Fibroblast of skin of back (primary cell): Measurements from ENCODE around the gene RUBCN.
A peak's percentile ranks its signal among the peaks of the same experiment; 100 is the strongest.
"Not testable (repeated sequence)": the region's sequence is repeated elsewhere in the genome, so short reads cannot be mapped to it uniquely, and the experiment has no call there.

Experiments
- DNase-seq: peaks from one replicate; pipeline ENCODE4 v3.0.0-alpha.2; 2013

Gene RUBCN

DNA sequence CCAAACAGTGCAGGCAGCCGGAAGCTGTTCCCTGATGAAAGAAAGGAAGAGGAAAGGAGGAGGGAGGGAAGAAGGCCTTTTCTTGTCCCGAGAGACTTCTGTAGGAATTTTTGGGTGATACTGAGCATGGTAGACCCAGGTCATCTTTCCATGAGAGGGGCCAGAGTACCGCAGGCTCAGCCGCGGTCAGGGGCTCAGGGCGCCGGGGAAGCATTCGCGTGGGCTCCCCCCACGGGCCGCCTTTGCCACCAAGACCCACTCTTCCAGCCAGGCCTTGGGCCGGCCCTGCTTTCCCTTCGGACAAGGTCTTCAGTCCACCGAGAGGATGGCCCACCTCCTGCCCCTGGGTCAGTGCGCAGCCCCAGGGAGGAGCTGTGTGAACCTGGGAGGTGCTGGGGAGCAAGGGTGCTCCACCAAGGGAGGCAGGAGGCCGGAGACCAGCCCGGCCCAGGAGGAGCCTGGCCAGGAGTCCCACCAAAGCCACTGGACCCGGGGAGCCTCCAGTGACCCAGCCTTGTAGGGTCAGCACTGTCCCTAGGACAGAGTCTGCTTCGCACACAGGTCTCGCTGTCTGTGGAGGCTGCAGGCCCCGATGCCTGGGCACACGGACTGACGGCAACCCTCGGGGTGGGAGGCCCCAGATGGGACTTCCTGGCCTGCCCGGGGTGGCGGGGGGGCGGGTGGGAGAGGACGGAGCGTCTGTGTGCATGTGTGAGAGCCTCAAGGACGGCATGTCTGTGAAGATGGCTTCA, 79.0 kb downstream of the RUBCN start:
- not testable (repeated sequence) for DNase-seq

DNA sequence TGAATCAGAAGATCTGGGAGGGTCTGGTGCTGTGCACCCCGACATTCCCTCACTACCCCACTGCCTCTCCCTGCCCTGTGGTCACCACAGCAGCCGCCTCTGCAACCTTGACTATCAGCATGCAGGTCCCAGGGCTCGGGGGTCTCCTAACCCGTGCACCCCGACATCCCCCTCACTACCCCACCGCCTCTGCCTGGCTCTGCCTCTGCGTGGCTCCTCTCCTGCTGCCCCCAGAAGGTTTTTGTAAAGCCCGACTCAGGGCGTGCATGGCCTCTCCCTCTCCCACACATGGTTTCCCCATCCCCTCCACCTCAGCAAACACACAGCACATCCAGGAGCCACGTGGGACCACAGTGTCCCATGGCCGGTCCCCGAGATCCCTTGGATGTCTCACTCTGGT, 79.7 kb downstream of the RUBCN start:
- not testable (repeated sequence) for DNase-seq

DNA sequence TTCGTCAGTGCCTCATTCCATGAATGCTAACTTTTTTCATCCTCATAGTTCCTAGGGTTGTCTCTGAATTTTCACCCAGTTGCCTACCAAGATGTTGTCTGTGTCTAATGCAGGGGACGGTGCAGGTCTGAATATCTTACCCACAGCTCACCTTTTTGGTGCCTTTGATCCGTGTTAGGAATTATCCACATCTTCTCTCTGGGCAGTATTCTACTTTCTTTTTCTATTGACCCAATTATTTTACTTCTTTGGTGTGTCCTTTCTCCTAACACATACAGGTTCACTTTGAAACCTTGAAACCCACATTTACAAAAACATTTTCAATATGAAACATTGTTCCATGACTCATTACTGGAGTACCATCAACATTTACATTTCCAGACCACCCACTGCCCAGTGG, 80.6 kb downstream of the RUBCN start:
- not testable (repeated sequence) for DNase-seq

DNA sequence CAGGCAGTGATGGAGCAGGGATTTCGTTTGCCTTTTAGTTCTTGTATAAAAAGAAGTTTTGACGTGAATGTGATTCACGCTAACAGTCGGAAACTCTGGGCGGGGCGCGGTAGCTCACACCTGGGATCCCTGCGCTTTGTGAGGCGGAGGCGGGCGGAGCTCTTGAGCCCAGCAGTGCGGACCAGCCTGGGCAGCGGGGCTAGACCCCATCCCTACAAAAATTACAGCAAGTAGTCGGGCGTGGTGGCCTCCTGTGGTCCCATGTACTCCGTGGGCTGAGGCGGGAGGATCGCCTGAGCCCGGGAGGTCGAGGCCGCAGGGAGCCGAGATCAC, 81.7 kb downstream of the RUBCN start:
- not testable (repeated sequence) for DNase-seq

DNA sequence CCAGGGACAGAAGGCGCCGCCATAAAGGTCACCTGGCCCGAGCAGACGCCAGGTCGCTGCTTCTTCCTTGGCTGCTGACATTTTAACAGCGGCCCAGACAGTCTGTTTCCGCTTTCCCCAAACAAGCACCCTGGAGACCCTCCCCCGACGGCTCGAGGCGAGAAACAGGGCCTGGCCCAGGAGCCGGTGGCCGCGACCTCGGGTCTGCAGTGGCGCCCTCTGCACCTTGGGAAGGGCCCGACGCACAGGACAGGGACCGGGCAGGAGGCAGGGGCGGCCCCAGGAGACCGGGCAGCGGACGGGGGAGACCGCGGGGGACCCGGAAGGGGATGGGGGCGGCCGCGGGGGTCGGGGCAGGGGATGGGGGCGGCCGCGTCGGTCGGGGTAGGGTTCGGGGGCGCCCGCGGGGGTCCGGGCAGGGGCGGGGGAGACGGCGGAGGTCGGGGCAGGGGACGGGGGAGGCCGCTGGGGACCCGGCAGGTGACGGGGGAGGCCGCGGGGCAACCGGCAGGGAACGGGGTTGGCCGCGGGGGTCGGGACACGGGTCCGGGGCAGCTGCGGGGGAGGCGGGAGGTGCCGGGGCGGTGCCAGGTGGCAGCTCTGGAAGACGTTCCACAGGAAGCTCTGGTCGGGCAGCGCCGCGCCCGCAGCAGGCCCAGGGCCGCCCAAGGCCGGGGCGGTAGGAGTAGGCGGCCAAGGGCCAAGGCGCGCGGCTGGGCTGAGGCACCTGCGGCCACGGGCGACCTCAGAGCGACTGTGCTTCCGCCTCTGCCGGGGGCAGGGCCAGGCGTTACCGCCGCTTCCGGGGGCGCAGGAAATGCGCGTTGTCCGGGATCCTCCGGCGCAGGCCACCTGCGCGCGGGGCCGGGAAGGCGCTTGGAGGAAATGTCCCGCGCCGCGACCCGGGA, 82.4 kb downstream of the RUBCN start:
- DNase-seq = not testable (repeated sequence)

DNA sequence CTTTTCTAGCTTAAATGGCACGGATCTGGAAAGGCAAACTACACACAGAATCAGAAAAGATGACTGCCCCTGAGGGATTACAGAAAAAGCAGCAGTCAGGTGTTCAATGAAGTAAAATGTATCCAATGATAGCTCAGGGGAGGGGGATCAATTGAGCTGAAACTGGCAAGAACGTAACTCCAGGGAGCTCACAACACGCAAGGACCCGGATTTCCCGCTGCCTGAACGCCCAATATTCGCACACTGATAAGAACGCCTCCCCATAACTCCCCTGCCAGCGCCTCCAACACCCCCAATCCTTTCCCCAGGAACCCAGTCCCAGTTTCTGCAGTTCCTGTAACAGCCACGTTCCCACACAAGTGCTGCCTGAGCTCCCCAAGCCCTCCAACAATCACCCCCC, 83.8 kb downstream of the RUBCN start:
- not testable (repeated sequence) for DNase-seq

DNA sequence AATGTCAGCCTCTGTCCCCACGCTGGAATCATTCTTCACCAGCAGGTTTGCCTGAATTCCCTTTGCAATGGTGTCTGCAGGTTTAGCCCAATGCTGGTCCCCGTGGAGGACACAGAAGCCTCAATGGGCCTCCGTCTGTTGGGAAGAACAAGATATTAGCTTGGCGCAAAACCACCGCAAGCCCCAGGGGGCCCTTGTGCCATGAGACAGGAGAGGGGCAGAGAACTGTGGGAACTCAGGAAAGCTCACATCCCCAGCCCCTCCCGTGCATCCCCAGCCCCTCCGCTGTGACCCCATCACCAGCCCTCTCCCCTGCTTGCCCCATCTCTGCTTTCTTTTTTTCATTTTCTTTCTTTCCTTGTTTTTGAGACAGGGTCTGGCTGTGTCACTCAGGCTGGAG, 89.1 kb downstream of the RUBCN start:
- DNase-seq = not testable (repeated sequence)

DNA sequence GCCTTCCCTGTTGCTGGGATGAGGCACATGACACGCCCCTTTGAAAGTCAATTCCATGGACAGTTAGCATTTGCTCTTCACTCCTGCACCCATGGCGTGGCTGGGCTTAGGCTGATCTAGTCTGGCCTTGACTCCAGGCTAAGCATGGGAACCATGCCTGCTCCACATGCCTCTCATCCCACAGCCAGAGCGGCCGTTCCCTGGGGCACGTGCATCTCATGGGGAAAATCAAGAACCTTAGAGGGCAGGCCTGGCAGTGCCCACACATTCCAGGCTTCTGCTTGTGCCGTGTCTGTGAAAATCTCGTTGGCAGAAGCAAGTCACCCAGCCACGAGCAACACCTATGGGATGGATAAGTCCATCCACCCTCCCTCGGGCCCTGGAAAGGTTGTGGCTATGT, 89.5 kb downstream of the RUBCN start:
- not testable (repeated sequence) for DNase-seq

DNA sequence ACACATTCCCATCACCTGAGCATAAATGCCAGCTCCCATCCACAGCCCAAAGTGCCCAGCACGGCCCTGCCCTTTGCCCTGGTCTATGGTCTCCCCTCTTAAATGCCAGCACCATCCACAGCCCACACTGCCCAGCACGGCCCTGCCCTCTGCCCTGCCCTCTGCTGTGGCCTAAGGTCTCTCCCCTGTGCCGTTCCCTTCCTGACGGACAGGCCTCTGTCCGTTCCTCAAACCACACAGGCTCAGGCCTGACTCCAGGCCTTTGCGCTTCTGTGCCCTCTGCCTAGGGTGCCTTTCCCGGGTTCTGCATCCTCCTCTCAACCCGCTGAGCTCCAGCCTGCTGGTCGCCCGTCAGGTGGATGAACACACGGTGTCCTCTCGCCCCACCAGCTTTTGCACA, 90.4 kb downstream of the RUBCN start:
- not testable (repeated sequence) for DNase-seq

DNA sequence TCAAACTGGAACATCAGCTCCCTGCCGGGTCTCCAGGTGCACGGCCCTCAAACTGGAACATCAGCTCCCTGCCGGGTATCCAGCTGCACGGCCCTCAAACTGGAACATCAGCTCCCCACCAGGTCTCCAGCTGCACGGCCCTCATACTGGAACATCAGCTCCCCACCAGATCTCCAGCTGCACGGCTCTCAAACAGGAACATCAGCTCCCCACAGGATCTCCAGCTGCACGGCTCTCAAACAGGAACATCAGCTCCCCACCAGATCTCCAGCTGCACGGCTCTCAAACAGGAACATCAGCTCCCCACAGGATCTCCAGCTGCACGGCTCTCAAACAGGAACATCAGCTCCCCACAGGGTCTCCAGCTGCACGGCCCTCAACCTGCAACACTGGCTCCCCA, 99.1 kb downstream of the RUBCN start:
- not testable (repeated sequence) for DNase-seq

DNA sequence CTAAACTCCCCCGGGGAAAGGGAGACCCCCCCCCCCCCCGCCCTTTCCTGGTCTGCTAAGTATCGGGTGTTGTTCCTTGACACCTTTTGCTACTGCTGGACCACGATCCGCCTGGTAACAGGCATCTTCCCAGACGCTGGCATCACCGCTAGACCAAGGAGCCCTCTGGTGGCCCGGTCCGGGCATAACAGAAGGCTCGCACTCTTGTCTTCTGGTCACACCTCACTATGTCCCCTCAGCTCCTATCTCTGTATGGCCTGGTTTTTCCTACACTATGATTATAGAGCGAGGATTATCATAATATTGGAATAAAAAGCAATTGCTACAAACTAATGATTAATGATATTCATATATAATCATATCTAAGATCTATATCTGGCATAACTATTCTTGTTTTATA, 104.7 kb downstream of the RUBCN start:
- peak; percentile 1 for DNase-seq

DNA sequence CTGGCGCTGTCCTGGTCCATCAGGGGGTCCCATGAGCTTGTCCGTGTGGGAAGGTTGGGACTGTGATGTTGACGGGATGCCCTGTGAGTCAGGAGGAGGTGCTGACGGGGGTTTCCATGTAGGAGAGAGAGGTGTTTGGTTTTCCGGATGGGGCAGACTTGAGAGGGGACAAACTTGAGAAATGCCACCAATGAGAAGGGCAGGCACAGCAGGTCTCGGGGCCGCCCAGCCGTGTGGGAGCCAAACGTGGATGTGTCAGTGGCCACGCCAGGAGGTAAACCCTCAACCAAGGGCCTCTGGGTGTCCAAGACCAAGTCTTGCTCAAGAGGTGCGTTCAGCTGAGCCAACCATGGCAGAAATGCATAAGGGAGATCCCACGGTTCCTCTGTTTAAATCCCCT, 105.9 kb downstream of the RUBCN start:
- DNase-seq = not testable (repeated sequence)

DNA sequence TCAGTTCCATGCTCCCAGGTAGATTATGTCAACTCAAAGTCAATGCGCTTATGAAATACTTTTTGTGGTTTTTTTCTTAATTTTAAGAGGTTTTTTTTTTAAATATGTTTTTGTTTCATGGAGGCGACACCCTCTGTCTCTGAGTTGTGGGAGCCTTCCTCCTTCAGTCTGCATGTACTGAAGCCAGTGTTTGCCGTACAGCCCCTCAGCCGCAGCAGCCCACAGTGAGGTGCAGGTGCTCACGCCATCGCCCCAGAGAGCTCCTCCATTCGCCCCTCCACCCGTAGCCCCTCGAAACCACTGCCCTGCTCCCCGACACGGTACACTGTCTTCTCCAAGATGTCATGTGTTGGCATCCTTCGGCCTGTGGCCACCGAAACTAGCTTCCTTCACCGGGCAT, 107.4 kb downstream of the RUBCN start:
- DNase-seq = not testable (repeated sequence)

DNA sequence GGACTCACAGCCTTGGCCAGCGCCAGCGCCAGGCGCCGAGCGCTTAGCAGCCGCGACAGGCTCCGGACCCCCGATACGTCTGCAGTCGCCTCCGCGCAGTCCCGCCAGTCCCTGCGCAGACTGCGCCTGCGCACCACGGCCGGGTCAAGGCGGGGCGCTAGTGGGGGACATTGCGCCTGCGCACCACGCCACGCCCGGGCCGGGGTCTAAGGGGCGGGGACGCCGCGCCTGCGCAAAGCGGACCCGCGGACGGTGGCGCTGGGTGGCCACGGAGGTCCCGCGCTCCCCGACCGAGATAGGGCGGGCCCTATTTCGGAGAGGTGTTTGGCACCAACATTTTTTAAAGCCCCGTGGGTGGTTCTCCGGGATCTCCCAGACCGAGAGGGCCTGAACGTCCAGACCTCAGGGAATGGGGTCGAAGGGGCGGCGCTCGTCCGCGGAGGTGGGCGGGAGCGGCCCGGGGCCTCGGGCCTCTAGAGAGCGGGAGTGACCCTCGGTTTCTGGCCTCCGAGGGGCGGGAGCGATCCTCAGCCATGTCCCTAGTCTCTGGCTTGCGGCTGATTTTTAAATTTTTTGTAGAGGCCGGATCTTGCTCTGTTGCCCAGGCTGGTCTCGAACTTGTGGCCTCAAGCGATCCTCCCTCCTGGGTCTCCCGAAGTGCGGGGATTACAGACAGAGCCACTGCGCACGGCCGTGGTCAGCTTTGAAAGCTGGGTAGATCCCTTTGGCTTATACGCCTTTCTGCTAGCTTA, 108.8 kb downstream of the RUBCN start:
- DNase-seq = peak; percentile 71

DNA sequence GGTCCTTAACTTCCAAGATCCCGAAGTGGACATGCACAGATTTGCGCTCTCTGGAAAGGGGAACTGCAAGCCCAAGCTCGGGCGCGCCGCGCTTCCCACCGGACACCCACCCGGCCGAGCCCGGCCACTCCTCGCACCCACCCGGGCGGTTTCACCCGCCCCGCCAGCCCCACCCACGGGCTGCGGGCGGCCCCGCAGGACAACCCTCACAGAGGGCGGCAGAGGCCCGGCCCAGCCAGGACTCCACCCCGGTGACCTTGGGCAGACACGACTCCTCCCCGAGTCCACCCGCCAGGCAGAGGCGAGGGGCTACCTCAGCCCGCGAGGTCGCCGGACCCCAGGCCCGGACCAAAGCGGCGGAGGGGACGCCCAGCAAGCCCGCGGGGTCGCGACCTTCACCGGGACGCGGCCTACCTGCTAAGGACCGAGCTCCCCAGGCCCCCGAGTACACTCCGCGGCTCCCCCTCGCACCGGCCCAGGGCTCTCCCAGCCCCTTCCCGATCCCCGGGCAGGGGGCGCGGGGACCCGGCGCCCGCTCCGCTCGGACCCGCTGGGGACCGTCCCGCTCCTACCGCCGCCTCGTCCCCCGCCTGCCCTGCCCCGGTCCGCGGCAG, 109.4 kb downstream of the RUBCN start:
- DNase-seq = not testable (repeated sequence)

DNA sequence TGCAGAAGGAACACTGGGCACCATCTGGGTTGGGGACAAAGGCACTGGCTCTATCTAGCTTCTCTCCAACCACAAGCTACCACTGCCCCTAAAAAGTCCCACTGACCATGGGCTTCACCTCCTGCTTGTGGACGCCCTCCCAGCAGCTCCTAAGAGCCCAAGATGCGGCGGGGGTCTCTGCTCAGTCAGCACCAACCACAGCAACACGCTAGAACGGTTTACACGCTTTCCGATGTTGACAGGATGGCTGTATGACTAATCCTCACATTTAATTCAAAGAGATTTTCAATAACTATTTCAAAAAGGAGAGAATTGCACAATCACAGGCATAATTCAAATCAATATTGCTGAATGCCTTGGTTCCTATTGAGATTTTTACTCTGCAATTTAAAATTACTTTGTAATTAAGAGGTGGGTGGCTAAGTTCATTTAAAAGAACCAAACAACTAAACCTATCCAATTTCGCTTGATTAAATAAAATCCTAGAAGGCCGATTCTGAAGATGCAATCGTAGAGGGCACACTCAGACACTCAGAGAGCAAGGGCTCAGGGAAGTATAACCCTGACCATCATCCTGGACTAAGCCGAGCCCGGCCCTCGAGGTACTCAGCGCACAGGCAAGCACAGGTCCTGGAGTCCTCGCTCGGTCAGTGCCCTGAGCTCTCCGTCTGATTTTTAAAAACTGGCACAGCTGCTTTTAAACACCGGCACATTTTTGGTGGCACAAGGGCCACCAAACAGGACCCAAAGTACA, 110.1 kb downstream of the RUBCN start:
- not testable (repeated sequence) for DNase-seq

DNA sequence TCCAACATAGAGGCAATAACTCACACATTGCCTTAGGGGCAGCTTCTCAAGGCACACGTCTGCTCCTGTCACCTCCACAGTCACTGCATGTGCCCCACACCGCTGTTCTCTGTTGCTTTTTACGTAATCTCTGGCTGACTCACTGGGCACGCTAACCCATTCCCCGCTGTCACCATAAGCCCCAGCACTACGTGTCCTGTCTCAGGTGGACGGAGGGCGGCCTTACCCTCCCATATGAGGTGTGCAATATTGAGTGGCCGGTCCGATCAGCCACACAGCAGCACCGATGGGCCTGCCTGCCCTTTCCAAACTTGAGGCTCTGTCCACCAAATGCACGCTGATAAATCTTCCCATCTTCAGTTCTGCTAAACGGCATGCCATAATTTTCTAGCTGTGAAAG, 115.2 kb downstream of the RUBCN start:
- not testable (repeated sequence) for DNase-seq
